Measurements from ENCODE around the gene PRKX.

GRCh38 chrX:3712051-3712869 is 1.2 kb downstream of the PRKX start:
- TF ChIP-seq, protein P1, sequence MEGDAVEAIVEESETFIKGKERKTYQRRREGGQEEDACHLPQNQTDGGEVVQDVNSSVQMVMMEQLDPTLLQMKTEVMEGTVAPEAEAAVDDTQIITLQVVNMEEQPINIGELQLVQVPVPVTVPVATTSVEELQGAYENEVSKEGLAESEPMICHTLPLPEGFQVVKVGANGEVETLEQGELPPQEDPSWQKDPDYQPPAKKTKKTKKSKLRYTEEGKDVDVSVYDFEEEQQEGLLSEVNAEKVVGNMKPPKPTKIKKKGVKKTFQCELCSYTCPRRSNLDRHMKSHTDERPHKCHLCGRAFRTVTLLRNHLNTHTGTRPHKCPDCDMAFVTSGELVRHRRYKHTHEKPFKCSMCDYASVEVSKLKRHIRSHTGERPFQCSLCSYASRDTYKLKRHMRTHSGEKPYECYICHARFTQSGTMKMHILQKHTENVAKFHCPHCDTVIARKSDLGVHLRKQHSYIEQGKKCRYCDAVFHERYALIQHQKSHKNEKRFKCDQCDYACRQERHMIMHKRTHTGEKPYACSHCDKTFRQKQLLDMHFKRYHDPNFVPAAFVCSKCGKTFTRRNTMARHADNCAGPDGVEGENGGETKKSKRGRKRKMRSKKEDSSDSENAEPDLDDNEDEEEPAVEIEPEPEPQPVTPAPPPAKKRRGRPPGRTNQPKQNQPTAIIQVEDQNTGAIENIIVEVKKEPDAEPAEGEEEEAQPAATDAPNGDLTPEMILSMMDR (IDR thresholded peaks at IDR 0.05; ENCODE audit: insufficient read depth, low read length, poor library complexity, severe bottlenecking) = no peak
- no peak for TF ChIP-seq EZH2phosphoT487 (conservative IDR thresholded peaks at IDR 0.05; ENCODE audit: low read length)

Data from SU-DHL-6 (cell line).